ENCODE results near the gene MEI4.
"Not testable (repeated sequence)": the region's sequence is repeated elsewhere in the genome, so short reads cannot be mapped to it uniquely, and the experiment has no call there.

MEI4 gene

DNA sequence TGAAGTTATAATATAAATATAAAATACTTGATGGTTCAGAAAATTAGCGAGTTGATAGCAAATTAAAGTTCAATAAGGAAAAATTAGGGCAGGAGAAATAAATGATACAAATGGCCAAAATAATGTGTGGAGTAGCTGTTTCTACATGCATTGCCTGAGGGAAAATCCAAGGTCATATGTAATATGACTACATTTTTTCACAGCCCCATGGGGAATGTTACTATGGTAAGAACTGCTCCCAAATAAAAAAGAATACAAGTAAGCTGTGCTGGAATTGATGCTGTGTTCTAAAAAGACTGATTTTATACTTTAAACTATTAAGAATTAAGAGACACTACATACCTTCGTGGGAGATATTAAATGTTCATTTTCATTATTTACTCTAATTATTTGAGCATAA is 34.1 kb downstream of the MEI4 start:
- DNase-seq, result no peak

DNA sequence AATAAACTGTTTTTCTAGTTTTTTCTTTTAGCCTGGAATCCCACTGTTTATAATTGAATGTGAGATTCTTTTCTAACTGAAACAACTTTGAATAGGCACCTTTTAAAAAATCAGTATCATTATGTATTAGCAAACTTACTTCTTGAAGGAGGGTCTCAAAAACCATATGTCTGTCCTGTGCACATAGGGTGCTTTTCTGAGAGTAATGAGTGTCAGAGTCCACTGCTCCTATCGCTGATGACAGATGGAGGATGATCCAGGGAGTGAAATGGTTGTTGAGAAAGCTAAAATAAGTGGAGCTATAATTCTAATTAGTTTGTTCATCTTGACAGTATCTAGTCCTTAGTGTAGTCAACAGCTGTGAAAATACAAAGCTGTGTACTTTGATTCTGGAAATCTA is 35.8 kb downstream of the MEI4 start:
- DNase-seq, result no peak

DNA sequence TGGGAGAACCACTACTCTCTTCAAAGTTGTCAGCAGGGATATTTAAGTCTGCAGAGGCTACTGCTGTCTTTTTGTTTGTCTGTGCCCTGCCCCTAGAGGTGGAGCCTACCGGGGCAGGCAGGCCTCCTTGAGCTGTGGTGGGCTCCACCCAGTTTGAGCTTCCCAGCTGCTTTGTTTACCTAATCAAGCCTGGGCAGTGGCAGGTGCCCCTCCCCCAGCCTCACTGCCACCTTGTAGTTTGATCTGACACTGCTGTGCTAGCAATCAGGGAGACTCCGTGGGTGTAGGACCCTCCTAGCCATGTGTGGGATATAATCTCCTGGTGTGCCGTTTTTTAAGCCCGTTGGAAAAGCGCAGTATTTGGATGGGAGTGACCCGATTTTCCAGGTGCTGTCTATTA is 47.3 kb downstream of the MEI4 start:
- DNase-seq, result not testable (repeated sequence)

DNA sequence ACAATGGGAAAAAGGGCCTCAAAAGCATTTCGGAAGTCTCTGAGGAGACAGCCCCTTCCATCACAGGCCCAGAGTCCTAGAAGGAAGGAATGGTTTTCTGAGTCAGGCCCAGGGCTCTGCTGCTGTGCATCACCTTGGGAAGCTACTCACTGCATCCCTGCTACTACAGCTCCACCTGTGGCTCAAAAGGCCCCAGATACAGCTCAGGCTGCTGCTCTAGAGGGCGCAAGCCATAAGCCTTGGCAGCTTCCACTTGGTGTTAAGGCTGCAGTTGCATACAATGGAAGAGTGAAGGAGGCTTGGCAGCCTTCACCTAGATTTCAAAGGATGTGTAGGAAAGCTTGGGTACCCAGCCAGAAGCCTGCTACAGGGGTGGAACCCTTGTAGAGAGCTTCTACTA is 54.8 kb downstream of the MEI4 start:
- no peak for DNase-seq

DNA sequence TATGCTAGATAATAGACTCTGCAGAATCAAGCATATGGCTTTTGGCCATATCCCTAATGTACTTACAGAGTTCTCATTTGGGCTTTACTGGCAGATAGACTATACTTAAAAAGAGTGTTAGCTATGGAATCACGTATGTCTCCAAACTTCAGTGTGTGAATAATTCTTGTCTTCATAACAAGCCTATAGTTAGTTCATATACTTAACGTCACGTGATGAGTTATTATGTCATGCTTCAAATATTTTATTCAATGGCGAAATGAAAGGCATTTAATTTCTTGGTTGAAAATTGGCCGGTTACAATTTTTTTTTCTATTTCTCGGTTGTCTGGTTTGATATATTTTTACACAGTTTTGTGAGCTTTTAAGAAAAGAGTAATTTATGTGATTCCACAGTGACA is 62.7 kb downstream of the MEI4 start:
- DNase-seq, result no peak

DNA sequence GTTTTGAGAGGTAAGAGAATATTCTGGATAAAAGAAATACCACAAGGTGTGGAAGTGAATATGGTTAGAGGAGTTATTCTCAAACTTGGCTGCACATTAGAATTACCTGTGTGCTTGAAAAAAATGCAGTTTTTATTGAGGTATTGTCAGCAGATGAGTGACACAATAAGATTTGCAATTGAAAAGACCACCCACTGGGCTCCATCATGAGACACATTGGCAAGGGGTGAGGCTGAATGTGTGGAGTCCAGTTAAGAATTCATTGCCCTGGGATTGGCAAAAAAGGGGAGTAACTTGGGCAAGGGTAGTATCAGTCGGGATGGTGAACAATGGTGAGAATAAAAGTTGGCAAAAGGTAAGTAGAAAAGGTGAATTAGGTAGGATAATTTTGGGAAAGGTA is 63.5 kb downstream of the MEI4 start:
- no peak for DNase-seq

DNA sequence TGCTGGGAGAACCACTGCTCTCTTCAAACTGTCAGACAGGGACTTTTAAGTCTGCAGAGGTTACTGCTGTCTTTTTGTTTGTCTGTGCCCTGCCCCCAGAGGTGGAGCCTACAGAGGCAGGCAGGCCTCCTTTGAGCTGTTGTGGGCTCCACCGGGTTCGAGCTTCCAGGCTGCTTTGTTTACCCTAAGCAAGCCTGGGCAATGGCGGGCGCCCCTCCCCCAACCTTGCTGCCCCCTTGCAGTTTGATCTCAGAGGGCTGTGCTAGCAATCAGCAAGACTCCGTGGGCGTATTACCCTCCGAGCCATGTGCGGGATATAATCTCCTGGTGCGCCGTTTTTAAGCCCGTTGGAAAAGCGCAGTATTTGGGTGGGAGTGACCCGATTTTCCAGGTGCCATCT is 83.2 kb downstream of the MEI4 start:
- not testable (repeated sequence) for DNase-seq

DNA sequence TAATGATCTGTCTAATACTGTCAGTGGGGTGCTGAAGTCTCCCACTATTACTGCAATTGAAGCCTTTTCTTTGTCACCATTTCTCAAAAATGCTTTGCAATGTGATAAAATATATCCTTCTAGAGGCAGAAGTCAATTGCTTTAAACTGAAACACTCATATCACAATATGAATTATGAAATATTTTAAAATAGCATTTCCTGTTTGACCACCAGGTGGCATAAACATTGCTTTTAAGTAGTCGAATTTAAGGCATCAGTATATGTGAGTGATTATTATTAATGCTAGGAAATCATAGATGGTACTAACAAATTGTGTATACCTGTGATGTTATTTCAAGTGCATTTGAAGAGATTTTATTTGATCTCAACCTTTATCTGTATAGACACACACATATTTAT is 87.5 kb downstream of the MEI4 start:
- DNase-seq, result no peak

DNA sequence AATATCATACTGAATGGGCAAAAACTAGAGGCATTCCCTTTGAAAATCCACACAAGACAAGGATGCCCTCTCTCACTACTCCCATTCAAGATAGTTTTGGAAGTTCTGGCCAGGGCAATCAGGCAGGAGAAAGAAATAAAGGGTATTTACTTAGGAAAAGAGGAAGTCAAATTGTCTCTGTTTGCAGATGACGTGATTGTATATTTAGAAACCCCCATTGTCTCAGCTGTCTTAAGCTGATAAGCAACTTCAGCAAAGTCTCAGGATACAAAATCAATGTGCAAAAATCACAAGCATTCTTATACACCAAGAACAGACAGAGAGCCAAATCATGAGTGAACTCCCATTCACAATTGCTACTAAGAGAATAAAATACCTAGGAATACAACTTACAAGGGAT is 99.3 kb downstream of the MEI4 start:
- not testable (repeated sequence) for DNase-seq

DNA sequence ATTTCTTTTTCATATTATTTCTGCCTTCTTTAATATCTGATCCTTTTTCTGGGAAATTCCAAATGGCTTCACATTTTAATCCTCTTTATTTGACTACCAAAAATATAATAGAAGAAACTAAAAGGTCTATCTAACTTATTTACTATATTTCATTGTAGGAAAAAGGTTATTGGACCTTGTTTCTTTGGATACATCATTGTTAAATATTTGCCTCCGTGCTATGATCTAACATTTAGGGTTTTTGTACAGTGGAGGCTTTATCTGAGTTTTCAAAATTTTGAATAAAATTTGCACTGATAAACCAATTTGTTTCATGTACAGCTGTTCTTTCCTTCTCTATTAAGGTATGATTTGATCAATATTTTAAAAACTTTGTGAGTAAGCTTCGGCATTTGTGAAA is 109.5 kb downstream of the MEI4 start:
- no peak for DNase-seq

DNA sequence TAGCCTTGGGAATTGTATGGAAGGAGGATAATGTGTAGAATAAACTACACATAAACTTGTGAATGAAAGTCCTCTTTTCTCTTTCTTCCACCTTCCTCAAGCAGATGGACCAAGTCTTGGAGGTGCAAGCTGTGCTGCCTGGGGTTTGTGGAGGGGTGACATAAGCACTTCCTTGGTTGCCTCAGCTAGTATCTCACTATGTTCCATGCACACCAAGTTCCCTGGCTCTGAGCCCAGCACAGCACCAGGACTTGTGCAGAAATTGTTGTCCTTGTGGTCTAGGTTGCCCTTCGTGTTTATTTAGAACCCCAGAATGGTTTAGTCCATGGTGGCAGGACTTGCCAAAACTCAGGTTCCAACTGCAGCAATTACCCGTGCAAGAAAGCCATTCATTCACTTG is 110.3 kb downstream of the MEI4 start:
- DNase-seq, result no peak

DNA sequence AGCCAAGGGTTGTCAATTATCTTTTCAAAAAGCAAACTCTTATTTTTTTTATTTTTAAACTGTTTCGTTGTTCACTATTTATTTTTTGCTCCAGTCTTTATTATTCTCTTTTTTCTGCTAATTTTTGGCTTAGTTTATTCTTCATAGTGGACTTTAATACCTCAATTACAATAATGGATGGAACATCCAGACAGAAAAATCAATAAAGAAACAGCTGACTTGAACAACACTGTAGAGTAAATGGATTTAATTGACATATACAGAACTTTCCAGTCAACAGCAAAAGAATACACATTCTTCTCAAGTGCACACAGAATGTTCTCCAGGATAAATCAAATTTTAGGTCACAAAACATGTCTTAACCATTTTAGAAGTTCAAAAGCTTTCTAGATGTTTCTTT is 111.5 kb downstream of the MEI4 start:
- no peak for DNase-seq

DNA sequence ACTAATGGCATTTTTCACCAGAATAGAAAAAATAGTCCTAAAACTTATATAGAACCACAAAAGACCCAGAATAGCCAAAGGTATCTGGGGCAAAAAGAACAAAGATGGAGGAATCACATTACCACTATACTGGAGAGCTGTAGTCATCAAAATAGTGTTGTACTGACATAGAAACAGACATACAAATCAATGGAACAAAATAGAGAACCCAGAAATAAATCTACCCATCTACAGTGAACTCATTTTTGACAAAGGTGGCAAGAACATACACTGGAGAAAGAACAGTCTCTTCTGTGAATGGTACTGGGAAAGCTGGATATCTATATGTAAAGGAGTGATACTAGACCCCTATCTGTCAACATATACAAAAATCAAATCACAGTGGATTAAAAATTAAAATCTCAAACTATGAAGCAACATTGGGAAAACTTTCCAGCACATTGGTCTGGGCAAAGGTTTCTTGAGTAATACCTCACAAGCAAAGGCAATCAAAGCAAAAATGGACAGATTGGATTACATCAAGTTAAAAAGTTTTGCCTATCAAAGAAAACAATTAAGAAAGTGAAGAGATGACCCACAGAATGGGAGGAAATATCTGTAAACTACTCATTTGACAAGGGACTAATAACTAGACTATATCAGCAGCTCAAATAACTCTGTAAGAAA is 120.5 kb downstream of the MEI4 start:
- DNase-seq, result no peak

DNA sequence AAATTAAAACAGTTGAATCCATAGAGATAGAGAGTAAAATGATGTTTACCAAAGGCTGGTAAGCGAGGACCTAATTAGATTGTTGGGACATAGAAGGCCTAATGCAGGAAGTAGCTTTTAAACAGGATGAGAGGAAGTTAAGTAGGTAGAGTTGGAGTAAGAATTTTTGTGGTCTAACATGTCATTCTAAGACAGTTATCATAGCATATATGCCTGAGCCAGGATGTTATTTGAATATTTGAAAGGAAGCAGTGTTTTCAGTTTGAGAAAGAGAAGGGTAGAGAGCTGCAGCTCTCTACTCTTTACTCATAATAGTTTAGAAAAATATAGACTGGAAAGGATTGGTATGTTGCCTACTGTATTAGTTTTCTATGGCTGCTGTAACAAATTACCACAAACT is 121.6 kb downstream of the MEI4 start:
- DNase-seq, result no peak

DNA sequence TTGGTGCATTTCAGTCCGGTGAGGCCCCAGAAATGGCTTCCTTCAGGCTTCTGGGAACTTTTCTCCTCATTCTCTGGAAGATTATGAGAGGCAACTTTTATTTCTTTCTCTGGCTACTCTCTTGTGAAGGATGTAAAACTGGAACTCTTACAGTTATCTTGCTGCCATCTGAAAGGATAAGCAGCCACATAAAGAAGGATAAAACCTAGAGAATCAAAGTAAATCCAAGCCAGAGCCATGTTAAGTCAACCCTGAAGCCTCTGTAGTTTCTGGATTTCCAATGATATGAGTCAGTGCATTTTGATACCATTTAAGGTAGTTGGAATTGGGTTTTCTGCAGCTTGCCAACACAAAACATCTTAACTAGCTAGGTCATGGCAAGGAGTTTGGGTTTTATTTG is 123.6 kb downstream of the MEI4 start:
- no peak for DNase-seq

DNA sequence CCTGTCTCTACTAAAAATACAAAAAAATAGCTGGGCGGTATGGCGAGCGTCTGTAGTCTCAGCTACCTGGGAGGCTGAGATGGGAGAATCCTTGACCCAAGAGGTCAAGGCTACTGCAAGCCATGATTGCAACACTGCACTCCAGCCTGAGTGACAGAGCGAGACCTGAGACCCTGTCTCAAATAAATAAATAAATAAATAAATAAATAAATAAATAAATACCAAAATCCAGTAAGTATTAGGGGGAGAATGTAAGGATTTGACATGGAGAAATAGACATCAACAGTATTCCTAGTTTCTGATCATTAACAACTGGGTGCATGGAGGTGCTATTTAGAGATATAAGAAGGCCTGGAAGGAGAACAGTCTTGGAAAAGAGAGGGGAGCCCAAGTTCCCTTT is 125.7 kb downstream of the MEI4 start:
- DNase-seq, result no peak

DNA sequence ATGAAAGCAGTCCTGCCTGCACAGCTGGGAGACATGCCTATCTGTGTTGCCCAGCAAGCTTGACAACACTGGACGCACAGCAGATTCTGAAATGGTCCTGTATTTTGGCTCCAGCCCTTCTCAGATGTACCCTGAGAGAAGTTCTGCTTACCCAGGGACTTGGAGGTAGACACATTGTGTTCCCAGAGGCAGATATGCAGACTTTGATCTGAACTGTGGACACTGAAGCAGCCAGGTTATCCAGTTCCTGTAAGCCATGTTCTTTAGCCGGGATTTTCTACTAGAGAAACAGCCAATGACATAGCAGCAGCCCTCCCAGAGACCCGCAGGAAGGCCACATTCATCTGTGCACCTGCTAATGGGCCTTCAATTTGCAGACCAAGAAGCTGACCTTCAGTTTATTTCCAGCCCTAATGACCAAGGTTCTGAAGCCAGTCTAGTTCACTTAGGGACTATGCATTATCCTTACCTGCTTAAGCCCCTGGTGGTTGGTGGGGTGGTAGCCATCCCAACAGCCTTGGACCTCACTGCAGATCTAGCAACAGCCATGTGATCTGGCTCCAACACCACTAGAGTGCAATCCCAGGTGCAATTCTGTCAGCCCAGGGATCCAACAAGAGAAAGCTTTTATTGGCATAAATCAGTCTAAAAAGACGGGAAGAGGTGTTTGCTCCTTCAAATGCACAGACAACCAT is 134.2 kb downstream of the MEI4 start:
- no peak for DNase-seq

DNA sequence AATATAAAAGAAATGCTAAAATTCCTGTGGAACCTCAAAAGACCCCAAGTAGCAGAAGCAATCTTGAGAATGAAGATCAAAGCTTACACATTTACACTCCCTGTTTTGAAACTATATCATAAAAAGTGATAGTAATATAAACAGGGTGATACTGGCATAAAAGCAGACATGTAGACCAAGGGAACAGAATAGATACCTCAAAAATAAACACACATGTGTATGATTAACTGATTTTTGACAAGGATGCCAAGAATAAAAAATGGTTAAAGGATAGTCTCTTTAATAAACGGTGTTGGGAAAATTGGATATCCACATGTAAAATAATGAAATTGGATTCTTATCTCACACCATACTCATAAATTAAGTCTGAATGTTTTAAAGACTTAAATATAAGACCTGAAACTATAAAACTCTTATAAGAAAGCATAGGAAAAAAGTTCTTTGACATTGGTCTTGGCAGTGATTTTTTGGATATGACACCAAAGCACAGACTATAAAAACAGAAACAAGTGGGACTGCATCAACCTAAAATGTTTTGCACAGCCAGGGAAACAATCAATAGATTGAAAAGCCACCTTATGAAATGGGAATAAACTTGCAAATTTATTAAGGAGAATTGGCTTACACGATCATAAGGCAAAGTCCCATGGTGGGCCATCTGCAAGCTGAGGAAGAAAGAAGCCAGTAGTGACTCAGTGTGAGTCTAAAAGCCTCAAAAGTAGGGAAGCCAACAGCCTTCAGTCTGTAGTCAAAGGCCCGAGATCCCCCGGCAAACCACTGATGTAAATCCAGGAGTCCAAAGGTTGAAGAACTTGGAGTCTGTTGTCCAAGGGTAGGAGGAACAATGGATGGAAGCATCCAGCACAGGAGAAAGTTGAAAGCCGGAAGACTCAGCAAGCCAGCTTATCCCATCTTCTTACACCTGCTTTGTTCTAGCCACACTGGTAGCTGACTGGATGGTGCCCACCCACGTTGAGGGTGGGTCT is 144.3 kb downstream of the MEI4 start:
- no peak for DNase-seq

DNA sequence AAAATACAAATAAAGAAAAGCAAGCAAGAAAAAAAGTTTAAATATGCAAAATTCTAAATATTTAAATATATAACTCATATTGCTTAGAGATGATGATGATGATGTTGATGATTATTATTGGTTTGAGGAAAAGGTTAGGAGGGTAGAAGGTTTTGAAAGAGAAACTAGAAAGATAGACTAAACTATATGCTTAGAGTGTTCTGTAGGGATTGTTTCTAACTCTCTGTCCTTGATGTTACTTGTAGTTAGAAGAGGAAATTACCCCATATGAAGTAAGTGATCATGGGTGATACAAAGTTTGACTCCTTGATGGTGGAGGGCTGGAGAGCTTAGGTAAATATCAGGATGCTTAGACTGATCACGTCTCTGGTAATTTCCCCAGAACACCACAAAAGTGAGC is 159.5 kb downstream of the MEI4 start:
- DNase-seq, result no peak

DNA sequence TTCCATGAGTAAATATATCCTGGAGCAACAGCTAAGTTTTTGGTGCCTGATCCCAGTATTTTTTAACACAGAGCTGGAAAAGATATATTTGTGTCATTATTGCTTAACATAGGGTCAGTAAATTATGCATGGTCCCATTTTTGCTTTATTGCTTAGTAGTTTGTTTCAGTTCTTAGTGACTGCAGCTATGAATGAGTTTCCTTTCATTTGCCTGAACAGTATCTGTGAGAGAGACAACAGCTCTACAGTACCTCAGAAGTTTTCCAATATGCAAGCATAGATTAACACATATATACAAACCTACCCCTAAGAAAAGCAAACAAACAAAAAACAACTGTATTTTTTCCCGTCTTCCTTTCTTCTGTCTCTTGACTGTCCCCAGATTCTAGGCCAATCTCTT is 160.3 kb downstream of the MEI4 start:
- no peak for DNase-seq

DNA sequence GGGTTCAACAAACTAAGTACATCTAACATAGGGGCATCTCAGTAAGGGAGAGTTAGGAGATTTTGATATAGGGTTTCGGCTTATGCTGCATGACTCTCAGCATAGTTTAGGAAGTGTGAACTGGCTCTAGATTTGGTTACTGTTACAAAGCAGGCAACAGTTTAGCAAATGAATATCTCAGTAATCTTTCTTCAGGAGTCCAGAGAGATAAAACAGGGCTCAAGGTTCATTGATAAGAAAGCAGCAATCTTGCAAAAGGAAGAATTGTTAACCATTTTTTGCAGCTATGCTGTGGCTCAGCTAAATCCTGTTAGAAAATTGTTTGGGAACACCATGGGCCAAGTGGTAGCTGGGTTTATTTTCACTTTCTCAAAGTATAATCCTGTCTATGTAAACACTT is 161.3 kb downstream of the MEI4 start:
- DNase-seq, result no peak

DNA sequence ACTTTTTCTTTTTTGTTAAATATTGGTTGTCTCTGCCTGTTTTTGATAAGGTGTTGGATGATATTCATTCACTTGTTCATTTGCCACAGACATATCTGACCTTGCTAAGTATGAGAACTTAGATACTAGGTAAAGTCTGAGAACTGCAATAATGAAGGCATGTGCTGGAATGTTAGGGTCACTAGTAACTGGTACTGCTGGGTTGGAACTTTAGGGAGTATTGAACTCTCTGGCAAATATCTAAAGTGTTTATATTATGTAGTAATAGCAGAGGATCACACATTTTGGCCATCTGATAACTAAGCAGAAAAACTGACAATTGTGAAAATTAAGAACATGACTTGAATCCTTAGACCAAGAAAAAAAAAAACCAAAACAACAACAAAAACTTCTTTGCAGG is 162.7 kb downstream of the MEI4 start:
- DNase-seq, result no peak

DNA sequence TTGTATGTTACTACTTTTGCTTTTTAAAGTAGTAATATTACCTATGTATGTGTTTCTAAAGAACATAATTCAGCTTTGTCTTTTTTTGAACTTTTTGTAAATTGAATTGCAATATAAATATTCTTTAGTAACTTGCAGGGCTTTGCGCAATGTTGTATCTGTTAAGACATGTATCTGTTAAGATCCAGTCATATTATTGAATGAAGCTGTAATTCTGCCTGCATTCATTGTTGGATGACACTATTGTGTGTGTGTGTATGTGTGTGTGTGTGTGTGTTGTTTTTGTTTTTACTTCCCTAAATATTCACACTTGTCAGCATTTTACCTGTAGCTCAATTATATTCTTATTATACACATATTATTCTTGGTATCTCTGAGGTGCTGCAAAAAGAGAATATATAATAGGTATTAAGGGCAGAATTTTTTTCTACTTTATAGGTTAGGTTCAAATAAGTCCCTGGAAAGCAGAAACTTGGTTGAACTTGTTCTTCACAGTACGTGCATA is 164.0 kb downstream of the MEI4 start:
- DNase-seq, result no peak

DNA sequence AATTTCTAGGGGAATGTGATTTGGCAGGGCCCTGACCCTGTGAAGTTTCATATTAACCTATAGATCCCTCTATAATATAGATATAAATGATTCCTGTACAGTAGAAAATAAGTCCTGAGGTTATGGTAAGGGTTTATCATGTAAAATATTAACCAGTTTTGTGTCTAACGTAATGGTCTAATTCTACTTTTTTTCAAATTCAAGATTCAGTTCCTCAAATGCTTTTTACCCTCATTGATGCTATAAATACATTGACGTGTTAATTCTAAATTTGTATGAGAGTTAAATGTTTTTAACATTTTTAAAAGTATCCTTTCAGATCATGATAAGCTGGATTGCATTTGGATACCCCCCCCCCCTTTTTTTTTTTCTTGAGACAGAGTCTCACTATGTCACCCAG is 169.4 kb downstream of the MEI4 start:
- DNase-seq, result no peak

All from stimulated activated CD4-positive, alpha-beta T cell treated with anti-CD3 and anti-CD28 coated beads, Interleukin-2, amount 100 ng/mL, for 24 hours (primary cell).